ENCODE results near the gene OTOF. TPM values are rescaled to one million over a fixed set of nuclear protein-coding genes. Genes with fewer than 3 reads are reported as not detected.

The OTOF gene
- total RNA-seq, 1 donor from 2014 or later = not detected

DNA sequence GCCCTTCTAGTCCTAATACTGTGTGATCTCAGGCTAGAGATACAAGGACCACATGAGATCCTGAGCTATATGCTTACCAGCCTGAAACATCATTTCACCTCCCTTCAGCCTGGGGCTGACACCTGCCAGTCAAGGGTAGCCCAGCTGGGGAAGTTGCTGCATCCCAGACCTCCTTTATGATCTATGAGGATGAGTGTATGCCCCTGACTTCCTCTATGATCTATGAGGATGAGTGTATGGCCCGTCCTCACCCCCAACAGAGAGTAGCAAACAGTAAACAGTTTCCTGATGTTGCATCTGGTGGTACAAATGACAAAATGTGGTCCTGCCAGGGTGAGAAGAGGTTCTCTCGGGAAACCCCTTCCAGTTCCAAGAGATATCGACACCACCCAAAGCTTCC lies 8.9 kb upstream of the OTOF start:
- TF ChIP-seq, protein P1, sequence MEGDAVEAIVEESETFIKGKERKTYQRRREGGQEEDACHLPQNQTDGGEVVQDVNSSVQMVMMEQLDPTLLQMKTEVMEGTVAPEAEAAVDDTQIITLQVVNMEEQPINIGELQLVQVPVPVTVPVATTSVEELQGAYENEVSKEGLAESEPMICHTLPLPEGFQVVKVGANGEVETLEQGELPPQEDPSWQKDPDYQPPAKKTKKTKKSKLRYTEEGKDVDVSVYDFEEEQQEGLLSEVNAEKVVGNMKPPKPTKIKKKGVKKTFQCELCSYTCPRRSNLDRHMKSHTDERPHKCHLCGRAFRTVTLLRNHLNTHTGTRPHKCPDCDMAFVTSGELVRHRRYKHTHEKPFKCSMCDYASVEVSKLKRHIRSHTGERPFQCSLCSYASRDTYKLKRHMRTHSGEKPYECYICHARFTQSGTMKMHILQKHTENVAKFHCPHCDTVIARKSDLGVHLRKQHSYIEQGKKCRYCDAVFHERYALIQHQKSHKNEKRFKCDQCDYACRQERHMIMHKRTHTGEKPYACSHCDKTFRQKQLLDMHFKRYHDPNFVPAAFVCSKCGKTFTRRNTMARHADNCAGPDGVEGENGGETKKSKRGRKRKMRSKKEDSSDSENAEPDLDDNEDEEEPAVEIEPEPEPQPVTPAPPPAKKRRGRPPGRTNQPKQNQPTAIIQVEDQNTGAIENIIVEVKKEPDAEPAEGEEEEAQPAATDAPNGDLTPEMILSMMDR (IDR thresholded peaks at IDR 0.05) = no peak
- H3K4me3 ChIP-seq = no peak overlapping the region
- H3K36me3 ChIP-seq = no peaks in the 10 kb centered on the region
- H3K27ac ChIP-seq = no peak overlapping the region
- DNase-seq (ENCODE audit: low spot score in 2 of 2) = no peak
- no peaks in the 10 kb centered on the region for H3K4me1 ChIP-seq
- intact Hi-C loops (cut with DNase I) = no loop called here
- H3K27me3 ChIP-seq = no peaks in the 10 kb centered on the region
- no peaks in the 10 kb centered on the region for H3K9me3 ChIP-seq

DNA sequence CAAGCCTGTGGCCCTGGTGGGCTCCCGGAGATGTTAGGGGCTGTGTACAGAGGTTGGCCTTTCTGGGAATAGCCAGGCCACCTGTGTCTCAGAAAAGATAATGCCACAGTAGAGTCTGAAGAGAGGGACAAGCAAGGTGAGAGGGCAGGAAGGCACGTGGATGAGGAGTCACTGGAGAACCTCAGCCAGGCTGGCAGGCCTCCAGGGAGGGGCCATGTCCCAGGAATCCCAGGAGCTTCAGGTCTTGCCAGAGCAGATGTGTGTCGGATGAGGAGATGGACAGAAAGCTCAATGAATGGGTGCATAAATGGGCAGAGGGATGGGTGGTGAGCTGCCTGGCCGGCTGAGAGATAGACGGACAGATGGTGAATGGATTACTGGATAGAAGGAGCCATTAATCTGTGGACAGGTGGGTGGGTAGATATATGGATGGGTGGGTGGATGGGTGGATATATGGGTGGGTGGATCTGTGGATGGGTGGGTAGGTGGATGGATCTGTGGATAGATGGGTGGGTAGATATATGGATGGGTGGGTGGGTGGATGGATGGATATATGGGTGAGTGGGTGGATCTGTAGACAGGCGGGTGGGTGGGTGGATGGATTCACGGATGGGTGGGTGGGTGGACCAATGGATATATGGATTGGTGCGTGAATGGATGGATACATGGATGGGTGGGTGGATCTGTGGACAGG lies 7.9 kb upstream of the OTOF start:
- TF ChIP-seq, protein P1 (IDR thresholded peaks at IDR 0.05) = no peak
- no peak overlapping the region for H3K4me3 ChIP-seq
- no peaks in the 10 kb centered on the region for H3K9me3 ChIP-seq
- DNase-seq (ENCODE audit: low spot score in 2 of 2) = no peak
- no peaks in the 10 kb centered on the region for H3K27me3 ChIP-seq
- H3K36me3 ChIP-seq = no peaks in the 10 kb centered on the region
- no peaks in the 10 kb centered on the region for H3K4me1 ChIP-seq
- intact Hi-C loops (cut with DNase I) = no loop called here
- H3K27ac ChIP-seq = no peak overlapping the region

DNA sequence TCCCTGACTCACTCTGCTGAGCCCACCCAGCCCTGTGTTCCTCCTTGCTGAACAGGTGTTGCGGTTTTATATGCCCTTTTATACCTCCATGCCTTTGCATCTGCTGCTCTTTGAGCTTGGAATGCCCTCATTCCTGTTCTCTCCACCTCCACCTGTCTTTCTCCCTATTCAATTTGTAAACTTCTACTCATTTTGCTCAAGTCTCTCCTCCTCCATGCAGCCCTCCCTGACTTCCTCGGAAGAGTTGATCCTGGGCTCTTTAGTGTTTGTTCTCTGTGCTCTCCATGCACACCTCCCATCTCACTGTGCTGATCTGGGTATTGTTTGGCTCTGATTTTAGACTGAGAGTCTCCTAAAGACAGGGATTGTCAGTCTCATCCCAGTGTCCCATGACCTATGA lies 7.2 kb upstream of the OTOF start:
- Histone ChIP-seq H3K27me3 (no peaks in the 10 kb centered on the region), H3K36me3 (no peaks in the 10 kb centered on the region), H3K27ac (no peak overlapping the region), H3K4me3 (no peak overlapping the region), H3K9me3 (no peaks in the 10 kb centered on the region), H3K4me1 (no peaks in the 10 kb centered on the region)
- no peak for DNase-seq (ENCODE audit: low spot score in 2 of 2)
- TF ChIP-seq, protein P1 (IDR thresholded peaks at IDR 0.05) = no peak
- intact Hi-C loops (cut with DNase I) = no loop called here

- H3K9me3 ChIP-seq = no peaks in the 10 kb centered on the region
- no peak for DNase-seq (ENCODE audit: low spot score in 2 of 2)
- H3K4me1 ChIP-seq = no peaks in the 10 kb centered on the region
- no peaks in the 10 kb centered on the region for H3K27me3 ChIP-seq
- no peaks in the 10 kb centered on the region for H3K36me3 ChIP-seq
- no peak overlapping the region for H3K4me3 ChIP-seq
- intact Hi-C loops (cut with DNase I) = no loop called here
- no peak overlapping the region for H3K27ac ChIP-seq
- TF ChIP-seq, protein P1 (IDR thresholded peaks at IDR 0.05) = no peak
Measured at GRCh38 chr2:26484579-26484978, 6.7 kb upstream of the OTOF start.

GRCh38 chr2:26483957-26484565 lies 6.1 kb upstream of the OTOF start:
- no peak overlapping the region for H3K4me3 ChIP-seq
- H3K36me3 ChIP-seq = no peaks in the 10 kb centered on the region
- TF ChIP-seq, protein P1 (IDR thresholded peaks at IDR 0.05) = no peak
- H3K27ac ChIP-seq = no peak overlapping the region
- H3K27me3 ChIP-seq = no peaks in the 10 kb centered on the region
- H3K4me1 ChIP-seq = no peaks in the 10 kb centered on the region
- DNase-seq (ENCODE audit: low spot score in 2 of 2) = no peak
- intact Hi-C loops (cut with DNase I) = no loop called here
- no peaks in the 10 kb centered on the region for H3K9me3 ChIP-seq
